Kidney (tissue), 14 donors: ENCODE data around the gene BNC2. TPM values are rescaled to one million over a fixed set of nuclear protein-coding genes. Genes with fewer than 3 reads are reported as not detected.

Experiments
- DNase-seq, 5 donors: peaks; one replicate each; pipeline ENCODE4 v3.0.0-alpha.2; 2013 to 2020
- FAIRE-seq: peaks from 2 replicates; lab custom pipeline; 2012; peaks lifted over from hg19 to GRCh38; lab: Jason Lieb, UNC
- H3K27ac ChIP-seq, 2 donors: one replicate each; pipeline ENCODE4 v1.7.0; 2013; ENCODE audit warnings: low read depth in 2 of 2, low read length in 2 of 2, inconsistent platforms in 1 of 2
- H3K27me3 ChIP-seq: one replicate; pipeline ENCODE4 v1.7.1; 2013; ENCODE audit warnings: low read length, inconsistent platforms; ENCODE audit not compliant: control insufficient read depth, insufficient read depth
- H3K36me3 ChIP-seq, 3 donors: one replicate each; pipeline versions ENCODE4 v1.7.0 to v1.7.1; 2013; ENCODE audit warnings: low read length in 3 of 3, control low read depth in 1 of 3, inconsistent platforms in 1 of 3; ENCODE audit not compliant: insufficient read depth in 3 of 3, control insufficient read depth in 2 of 3
- H3K4me1 ChIP-seq, 3 donors: one replicate each; pipeline versions ENCODE4 v1.7.0 to v1.7.1; 2013; ENCODE audit warnings: low read length in 3 of 3, inconsistent platforms in 1 of 3, low read depth in 1 of 3; ENCODE audit not compliant: control insufficient read depth in 2 of 3, insufficient read depth in 2 of 3
- H3K4me3 ChIP-seq, 3 donors: one replicate each; pipeline versions ENCODE4 v1.7.0 to v1.8.1; 2013; ENCODE audit warnings: low read length in 3 of 3, control low read depth in 1 of 3, inconsistent platforms in 1 of 3
- H3K9ac ChIP-seq, 3 donors: one replicate each; pipeline versions ENCODE4 v1.7.0 to v1.7.1; 2013; ENCODE audit warnings: low read length in 3 of 3, control low read depth in 1 of 3, inconsistent platforms in 1 of 3
- H3K9me3 ChIP-seq, 3 donors: one replicate each; pipeline versions ENCODE4 v1.7.0 to v1.7.1; 2013; ENCODE audit warnings: low read length in 3 of 3, control low read depth in 1 of 3, inconsistent platforms in 1 of 3; ENCODE audit not compliant: control insufficient read depth in 2 of 3, insufficient read depth in 1 of 3
- intact Hi-C: fragments of 100-400 bp; cut with DNase I; formaldehyde crosslinking; loops from one replicate; pipeline ENCODE4 v1.11.1; 2022
- polyA plus RNA-seq: library from polyadenylated mRNA; stranded (reverse); fragments of 350-450 nt; fragmentation: Illumina TruSeq; extraction: RNeasy Lipid Tissue Mini Kit (QIAGEN cat#74804); gene quantifications from one replicate; pipeline ENCODE4 v1.2.3, GENCODE V29; 2014; ENCODE audit warnings: low read depth, low replicate concordance; ENCODE audit not compliant: insufficient read depth
- total RNA-seq: library from RNA; stranded (reverse); fragmentation: NEBNext Ultra II Directional; extraction: Animal tissue kit (Norgen Biotek cat#: 25700); gene quantifications from one replicate; pipeline ENCODE4 v1.2.1, GENCODE V29; 2021
- TF ChIP-seq, protein P1 (sequence below): IDR thresholded peaks from 3 replicates; pipeline ENCODE4 v1.5.1; 2012; ENCODE audit warnings: mild to moderate bottlenecking, moderate library complexity, borderline replicate concordance; ENCODE audit not compliant: insufficient read depth; ENCODE audit errors: extremely low read depth
- donor health status: control.
- donor health status: control.
- donor health status: control.
- donor health status: control.
- donor health status: control.
- donor health status: DM: yes; HTN: yes; CAD: no.
- donor health status: Normal renal cell carcinoma (clear cell type).

The BNC2 gene
- total and polyA plus RNA-seq, 2 donors from 2014 or later: 5.4 to 37.9 TPM

DNA sequence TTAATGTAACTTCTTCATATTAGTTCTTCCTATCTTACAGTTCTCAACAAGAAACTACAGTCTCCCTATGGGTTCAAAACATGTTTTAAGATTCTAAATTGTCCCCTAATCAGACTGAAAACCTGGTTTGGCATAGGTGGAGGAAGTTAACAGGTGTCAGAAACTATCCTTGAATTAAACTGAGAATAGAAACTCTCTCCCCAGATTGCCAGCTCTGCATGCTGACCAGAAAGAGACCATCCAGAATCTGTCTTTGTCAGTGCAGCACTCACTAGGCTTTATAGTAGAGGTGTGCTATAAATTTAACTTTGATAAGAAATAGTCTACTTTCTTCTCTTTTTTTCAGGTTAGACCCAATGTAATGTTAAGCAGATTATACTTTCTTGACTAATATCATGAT, 63.8 kb downstream of the BNC2 start:
- Histone ChIP-seq H3K36me3 (no peaks in the 10 kb centered on the region), H3K9me3 (no peaks in the 10 kb centered on the region), H3K27me3 (no peaks in the 10 kb centered on the region), H3K4me1 (no peaks in the 10 kb centered on the region), H3K27ac (no peak overlapping the region), H3K9ac (no peak overlapping the region), H3K4me3 (no peak overlapping the region)
- no peak for FAIRE-seq
- intact Hi-C loops: no loop called here
- TF ChIP-seq, protein P1, sequence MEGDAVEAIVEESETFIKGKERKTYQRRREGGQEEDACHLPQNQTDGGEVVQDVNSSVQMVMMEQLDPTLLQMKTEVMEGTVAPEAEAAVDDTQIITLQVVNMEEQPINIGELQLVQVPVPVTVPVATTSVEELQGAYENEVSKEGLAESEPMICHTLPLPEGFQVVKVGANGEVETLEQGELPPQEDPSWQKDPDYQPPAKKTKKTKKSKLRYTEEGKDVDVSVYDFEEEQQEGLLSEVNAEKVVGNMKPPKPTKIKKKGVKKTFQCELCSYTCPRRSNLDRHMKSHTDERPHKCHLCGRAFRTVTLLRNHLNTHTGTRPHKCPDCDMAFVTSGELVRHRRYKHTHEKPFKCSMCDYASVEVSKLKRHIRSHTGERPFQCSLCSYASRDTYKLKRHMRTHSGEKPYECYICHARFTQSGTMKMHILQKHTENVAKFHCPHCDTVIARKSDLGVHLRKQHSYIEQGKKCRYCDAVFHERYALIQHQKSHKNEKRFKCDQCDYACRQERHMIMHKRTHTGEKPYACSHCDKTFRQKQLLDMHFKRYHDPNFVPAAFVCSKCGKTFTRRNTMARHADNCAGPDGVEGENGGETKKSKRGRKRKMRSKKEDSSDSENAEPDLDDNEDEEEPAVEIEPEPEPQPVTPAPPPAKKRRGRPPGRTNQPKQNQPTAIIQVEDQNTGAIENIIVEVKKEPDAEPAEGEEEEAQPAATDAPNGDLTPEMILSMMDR: no peak
- DNase-seq: no peak

DNA sequence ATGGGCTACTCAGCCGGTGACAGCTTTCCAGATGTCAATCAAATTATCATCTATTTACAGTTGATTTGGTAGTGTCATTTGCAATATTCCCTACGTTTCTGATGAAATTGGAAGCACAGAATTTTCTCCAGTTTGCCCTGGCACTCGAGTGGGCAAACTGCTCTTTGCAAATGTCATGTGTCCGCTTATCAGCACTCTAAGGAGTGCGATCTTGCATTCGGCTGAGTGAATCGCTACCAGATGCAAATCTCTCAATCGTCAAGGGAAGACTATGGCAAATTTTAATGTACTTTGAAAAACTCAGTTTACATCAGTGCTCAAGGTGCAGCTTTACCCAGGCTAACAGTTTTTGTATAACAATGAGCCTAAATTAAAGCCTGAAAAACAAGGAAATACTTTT, 66.8 kb downstream of the BNC2 start:
- H3K27me3 ChIP-seq: no peaks in the 10 kb centered on the region
- H3K9ac ChIP-seq: no peak overlapping the region
- no peaks in the 10 kb centered on the region for H3K9me3 ChIP-seq
- no peaks in the 10 kb centered on the region for H3K4me1 ChIP-seq
- intact Hi-C loops: no loop called here
- DNase-seq: no peak
- H3K36me3 ChIP-seq: no peaks in the 10 kb centered on the region
- TF ChIP-seq, protein P1: no peak
- no peak overlapping the region for H3K4me3 ChIP-seq
- H3K27ac ChIP-seq: no peak overlapping the region
- FAIRE-seq: no peak

DNA sequence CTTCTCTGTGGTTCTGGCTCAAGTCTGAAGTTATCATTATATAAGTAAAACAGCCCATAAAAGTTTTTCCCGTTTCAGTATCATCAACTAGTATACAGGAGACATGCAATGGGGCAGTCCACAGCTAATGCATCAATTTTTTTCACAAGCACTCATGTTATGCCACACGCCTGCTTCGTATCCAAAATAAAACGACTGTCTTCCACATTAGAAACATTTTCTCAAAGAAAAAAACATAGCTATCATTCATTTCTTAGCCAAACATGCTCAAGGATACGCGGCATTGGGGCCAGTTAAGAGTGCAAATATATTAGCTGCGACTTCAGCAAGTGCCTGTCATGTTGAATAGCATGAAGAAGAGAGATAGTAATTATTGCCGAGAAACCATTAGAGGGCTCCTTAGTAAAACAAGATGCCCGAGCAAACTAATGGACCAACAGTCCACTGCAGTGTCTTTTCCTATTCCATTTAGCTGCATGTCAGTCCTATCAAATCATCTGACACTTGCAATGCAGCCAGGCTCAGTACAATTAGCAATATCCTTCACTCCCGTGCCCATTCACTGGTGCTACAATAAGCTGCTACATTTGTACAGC, 68.5 kb downstream of the BNC2 start:
- TF ChIP-seq, protein P1: no peak
- Histone ChIP-seq H3K9me3 (no peaks in the 10 kb centered on the region), H3K4me3 (no peak overlapping the region), H3K27ac (no peak overlapping the region), H3K4me1 (no peaks in the 10 kb centered on the region), H3K9ac (no peak overlapping the region), H3K27me3 (no peaks in the 10 kb centered on the region), H3K36me3 (no peaks in the 10 kb centered on the region)
- DNase-seq (no peak), FAIRE-seq (no peak)
- intact Hi-C loops: no loop called here
